AG04449 (cell line): Measurements from ENCODE around the gene KCNA10.

Experiments used
- CTCF ChIA-PET: fragments of 350-600 bp; formaldehyde crosslinking; extraction: SDS; loops from one replicate; lab custom pipeline; 2021; ENCODE audit warnings: antibody characterized with exemption; lab: Yijun Ruan, JAX
- POLR2A ChIA-PET: fragments of 400-600, 350-600 bp; formaldehyde crosslinking; extraction: SDS; loops from one replicate; lab custom pipeline; 2020; ENCODE audit warnings: antibody characterized with exemption, inconsistent platforms; lab: Yijun Ruan, JAX
- DNase-seq: peaks from one replicate; pipeline ENCODE4 v3.0.0-alpha.2; 2010; ENCODE audit warnings: low read depth, low spot score
- H3K4me3 ChIP-seq: 2 replicates; pipeline ENCODE4 v1.5.1; 2011; ENCODE audit warnings: low read depth, mild to moderate bottlenecking, control low read depth, low read length
- CTCF ChIP-seq: IDR thresholded peaks from one replicate; pipeline ENCODE4 v1.5.1; 2011; ENCODE audit warnings: mild to moderate bottlenecking, moderate library complexity, low read length, control low read depth, inconsistent platforms; ENCODE audit not compliant: insufficient read depth; ENCODE audit errors: missing control alignments

KCNA10 gene

GRCh38 chr1:110488867-110489266 lies 30.1 kb downstream of the KCNA10 start:
- ChIA-PET CTCF (interaction anchor here (1.4 to 9.8 kb wide), 2 partner anchors 8 to 29 kb away, joined by 3 to 105 read pairs; no protein-coding TSS in a partner anchor), POLR2A (no interaction called here)
- no peak for DNase-seq
- H3K4me3 ChIP-seq, result no peak overlapping the region
- no peak for TF ChIP-seq CTCF

GRCh38 chr1:110488161-110488560 lies 30.8 kb downstream of the KCNA10 start:
- CTCF ChIA-PET, result interaction anchor here (0.8 to 9.8 kb wide), 3 partner anchors 9 to 175 kb away, joined by 3 to 105 read pairs (median 3); no protein-coding TSS in a partner anchor
- DNase-seq, result no peak
- no peak overlapping the region for H3K4me3 ChIP-seq
- TF ChIP-seq CTCF, result no peak
- POLR2A ChIA-PET, result no interaction called here

- CTCF ChIA-PET, result interaction anchor here (0.8 to 9.8 kb wide), 4 partner anchors 9 to 175 kb away, joined by 3 to 105 read pairs (median 3); no protein-coding TSS in a partner anchor
Measured at GRCh38 chr1:110487726-110488125, 31.2 kb downstream of the KCNA10 start.

GRCh38 chr1:110485725-110486124 lies 33.2 kb downstream of the KCNA10 start:
- no peak for TF ChIP-seq CTCF
- POLR2A ChIA-PET, result no interaction called here
- no peak for DNase-seq
- CTCF ChIA-PET, result interaction anchor here (0.8 to 9.8 kb wide), 4 partner anchors 11 to 173 kb away, joined by 3 to 105 read pairs (median 3); no protein-coding TSS in a partner anchor
- H3K4me3 ChIP-seq, result no peak overlapping the region

More at GRCh38 chr1:110487726-110488125, 31.2 kb downstream of the KCNA10 start:
- no peak overlapping the region for H3K4me3 ChIP-seq
- no peak for TF ChIP-seq CTCF
- no peak for DNase-seq
- POLR2A ChIA-PET, result no interaction called here

- CTCF ChIA-PET, result interaction anchor here (0.8 to 9.8 kb wide), 4 partner anchors 12 to 278 kb away, joined by 3 to 105 read pairs (median 3); no protein-coding TSS in a partner anchor
- TF ChIP-seq CTCF, result no peak
- no peak overlapping the region for H3K4me3 ChIP-seq
- POLR2A ChIA-PET, result no interaction called here
- DNase-seq, result no peak
Measured at GRCh38 chr1:110484801-110485200, 34.2 kb downstream of the KCNA10 start.

- ChIA-PET POLR2A (no interaction called here), CTCF (interaction anchor here (1.0 to 9.8 kb wide), 5 partner anchors 14 to 454 kb away, joined by 3 to 105 read pairs (median 4); no protein-coding TSS in a partner anchor)
- H3K4me3 ChIP-seq, result no peak overlapping the region
- DNase-seq, result no peak
- no peak for TF ChIP-seq CTCF
Measured at GRCh38 chr1:110483308-110483685, 35.7 kb downstream of the KCNA10 start.
